ENCODE results near the gene HDAC7. TPM values are rescaled to one million over a fixed set of nuclear protein-coding genes. Genes with fewer than 3 reads are reported as not detected.

The HDAC7 gene
- 67.9 TPM for total RNA-seq (ENCODE audit: unreplicated experiment)
- long read RNA-seq, partial matches to known transcripts, result 2 of 2 reads
- long read RNA-seq, other reads (novel, unspliced or antisense), result 0 of 2 reads

DNA sequence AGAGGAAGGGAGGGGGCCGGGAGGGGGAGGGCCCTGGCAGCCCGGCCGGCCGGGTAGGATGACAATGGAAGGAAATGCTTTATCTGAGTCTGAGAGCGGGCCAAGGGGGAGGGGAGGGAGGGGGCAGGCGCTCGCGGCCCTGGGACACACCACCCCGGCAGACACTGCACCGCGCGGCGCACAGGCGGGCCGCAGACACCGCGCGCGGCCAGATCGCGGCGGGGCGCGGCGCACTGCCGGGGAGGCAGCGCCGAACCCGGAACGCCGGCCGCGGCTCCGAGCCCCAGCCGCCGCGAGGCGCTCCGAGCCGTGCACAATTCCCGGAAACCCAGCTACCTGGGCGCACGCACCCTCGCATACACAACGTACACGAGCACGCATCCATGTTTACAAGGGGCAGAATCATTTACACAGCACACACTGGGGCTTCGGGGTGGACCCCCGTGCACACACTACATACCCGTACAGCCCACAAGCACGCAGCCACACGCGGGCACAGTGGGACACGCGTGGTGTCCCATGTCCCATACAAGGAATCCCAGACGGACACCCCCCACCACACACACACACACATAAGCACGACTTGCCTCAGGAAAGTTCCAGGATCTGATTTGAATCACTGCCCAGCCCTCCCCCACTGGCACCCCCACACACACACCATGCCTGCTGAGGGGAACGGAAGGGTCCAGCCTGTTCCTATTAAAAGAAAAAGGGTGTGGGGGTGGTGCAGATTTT, at the start of gene HDAC7:
Gene HDAC7 (minus strand): TSS at position 8 of the 735 bp plus-strand sequence. CDS start 118 bp downstream, outside the sequence.
- H3K4me3 Mint-ChIP-seq (ENCODE audit: unreplicated experiment), result peak within 1 kb of the TSS; percentile 91
- H3K4me1 Mint-ChIP-seq (ENCODE audit: low read depth, unreplicated experiment), result peaks cover 24% of the 10 kb centered on the region
- H3K27me3 Mint-ChIP-seq (ENCODE audit: unreplicated experiment), result peaks cover 18% of the 10 kb centered on the region
- DNase-seq, result peak; percentile 80
- peak within 1 kb of the TSS; percentile 90 for H3K27ac Mint-ChIP-seq (ENCODE audit: unreplicated experiment)
- peaks cover 16% of the 10 kb centered on the region for H3K9me3 Mint-ChIP-seq (ENCODE audit: unreplicated experiment)
- no peaks in the 10 kb centered on the region for H3K36me3 Mint-ChIP-seq (ENCODE audit: unreplicated experiment)
- TF ChIP-seq, protein P1, sequence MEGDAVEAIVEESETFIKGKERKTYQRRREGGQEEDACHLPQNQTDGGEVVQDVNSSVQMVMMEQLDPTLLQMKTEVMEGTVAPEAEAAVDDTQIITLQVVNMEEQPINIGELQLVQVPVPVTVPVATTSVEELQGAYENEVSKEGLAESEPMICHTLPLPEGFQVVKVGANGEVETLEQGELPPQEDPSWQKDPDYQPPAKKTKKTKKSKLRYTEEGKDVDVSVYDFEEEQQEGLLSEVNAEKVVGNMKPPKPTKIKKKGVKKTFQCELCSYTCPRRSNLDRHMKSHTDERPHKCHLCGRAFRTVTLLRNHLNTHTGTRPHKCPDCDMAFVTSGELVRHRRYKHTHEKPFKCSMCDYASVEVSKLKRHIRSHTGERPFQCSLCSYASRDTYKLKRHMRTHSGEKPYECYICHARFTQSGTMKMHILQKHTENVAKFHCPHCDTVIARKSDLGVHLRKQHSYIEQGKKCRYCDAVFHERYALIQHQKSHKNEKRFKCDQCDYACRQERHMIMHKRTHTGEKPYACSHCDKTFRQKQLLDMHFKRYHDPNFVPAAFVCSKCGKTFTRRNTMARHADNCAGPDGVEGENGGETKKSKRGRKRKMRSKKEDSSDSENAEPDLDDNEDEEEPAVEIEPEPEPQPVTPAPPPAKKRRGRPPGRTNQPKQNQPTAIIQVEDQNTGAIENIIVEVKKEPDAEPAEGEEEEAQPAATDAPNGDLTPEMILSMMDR (IDR thresholded peaks at IDR 0.05; ENCODE audit: partially characterized antibody, unreplicated experiment), result no peak

DNA sequence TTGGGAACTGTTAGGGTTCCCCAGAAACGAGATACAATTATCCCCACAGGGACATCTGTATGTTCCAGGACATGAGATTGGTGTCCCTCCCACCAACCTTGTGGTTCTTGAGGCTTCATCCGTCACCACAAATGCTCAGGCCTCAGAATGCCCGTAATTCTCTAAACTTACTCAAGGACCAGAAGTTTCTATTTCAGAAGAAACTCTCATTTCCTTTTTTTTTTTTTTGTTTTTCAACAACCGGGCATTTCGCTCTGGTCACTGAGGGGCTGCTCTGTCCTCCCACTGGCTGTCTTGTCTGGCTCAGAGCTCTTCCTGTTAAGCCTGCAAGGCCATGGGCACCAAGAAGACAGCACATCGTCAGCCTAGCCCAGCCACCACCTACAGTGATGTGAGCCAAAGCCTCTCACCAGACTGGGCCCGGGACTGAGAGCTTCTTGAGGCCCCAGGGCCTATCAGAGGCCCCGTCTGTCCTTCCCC, 48.9 kb upstream of the HDAC7 start:
- peaks cover 4% of the 10 kb centered on the region for H3K9me3 Mint-ChIP-seq (ENCODE audit: unreplicated experiment)
- TF ChIP-seq, protein P1 (IDR thresholded peaks at IDR 0.05; ENCODE audit: partially characterized antibody, unreplicated experiment), result no peak
- peaks cover 2% of the 10 kb centered on the region for H3K27me3 Mint-ChIP-seq (ENCODE audit: unreplicated experiment)
- no peak overlapping the region for H3K4me3 Mint-ChIP-seq (ENCODE audit: unreplicated experiment)
- no peaks in the 10 kb centered on the region for H3K4me1 Mint-ChIP-seq (ENCODE audit: low read depth, unreplicated experiment)
- no peak for DNase-seq
- no peaks in the 10 kb centered on the region for H3K36me3 Mint-ChIP-seq (ENCODE audit: unreplicated experiment)
- H3K27ac Mint-ChIP-seq (ENCODE audit: unreplicated experiment), result no peak overlapping the region

DNA sequence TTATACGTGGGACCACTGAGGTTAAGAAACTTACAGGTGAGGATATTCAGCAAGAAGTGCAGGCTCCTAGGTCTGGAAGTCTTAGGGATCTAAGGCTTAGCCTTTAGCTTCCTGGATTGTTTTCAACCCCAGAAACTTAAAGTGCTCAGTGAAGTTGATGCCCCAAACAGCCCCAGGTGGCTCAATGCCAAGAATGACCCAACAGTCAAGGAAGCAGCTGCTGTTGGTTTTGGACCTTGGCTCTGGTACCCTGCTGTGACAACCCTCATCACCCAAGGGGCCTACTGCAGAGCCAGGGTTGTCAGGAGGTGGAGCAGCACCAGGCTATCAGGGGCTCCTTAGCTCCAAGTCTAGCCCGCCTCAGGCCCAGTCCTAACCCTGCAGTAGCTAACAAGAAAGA, 48.3 kb upstream of the HDAC7 start:
- no peak overlapping the region for H3K27ac Mint-ChIP-seq (ENCODE audit: unreplicated experiment)
- no peak for DNase-seq
- no peak overlapping the region for H3K4me3 Mint-ChIP-seq (ENCODE audit: unreplicated experiment)
- TF ChIP-seq, protein P1 (IDR thresholded peaks at IDR 0.05; ENCODE audit: partially characterized antibody, unreplicated experiment), result no peak
- H3K4me1 Mint-ChIP-seq (ENCODE audit: low read depth, unreplicated experiment), result no peaks in the 10 kb centered on the region
- no peaks in the 10 kb centered on the region for H3K36me3 Mint-ChIP-seq (ENCODE audit: unreplicated experiment)
- H3K27me3 Mint-ChIP-seq (ENCODE audit: unreplicated experiment), result peaks cover 2% of the 10 kb centered on the region
- H3K9me3 Mint-ChIP-seq (ENCODE audit: unreplicated experiment), result peaks cover 4% of the 10 kb centered on the region

DNA sequence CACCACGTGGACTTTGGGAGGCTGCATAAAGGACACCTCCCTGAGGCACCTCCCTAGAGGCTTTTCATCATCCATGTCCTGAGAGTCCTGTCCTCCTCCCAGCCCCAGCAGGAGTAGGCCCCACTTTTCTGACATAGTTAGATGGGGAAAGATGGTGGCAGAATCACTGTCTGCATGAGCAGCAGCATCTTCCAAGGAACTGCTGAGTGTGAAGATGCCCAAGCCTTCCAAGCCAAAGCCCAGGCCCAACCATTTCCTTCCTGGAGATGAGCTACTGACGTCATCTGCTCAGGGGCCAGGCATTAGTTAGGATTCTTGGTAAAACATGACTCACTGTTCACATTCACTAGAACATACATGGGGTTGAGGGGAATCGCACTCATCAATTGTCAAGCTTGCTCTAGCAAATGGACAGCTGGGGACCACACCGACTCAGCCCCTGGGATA, 47.8 kb upstream of the HDAC7 start:
- no peaks in the 10 kb centered on the region for H3K36me3 Mint-ChIP-seq (ENCODE audit: unreplicated experiment)
- H3K9me3 Mint-ChIP-seq (ENCODE audit: unreplicated experiment), result peaks cover 4% of the 10 kb centered on the region
- no peak for DNase-seq
- H3K27me3 Mint-ChIP-seq (ENCODE audit: unreplicated experiment), result peaks cover 1% of the 10 kb centered on the region
- no peaks in the 10 kb centered on the region for H3K4me1 Mint-ChIP-seq (ENCODE audit: low read depth, unreplicated experiment)
- H3K4me3 Mint-ChIP-seq (ENCODE audit: unreplicated experiment), result no peak overlapping the region
- TF ChIP-seq, protein P1 (IDR thresholded peaks at IDR 0.05; ENCODE audit: partially characterized antibody, unreplicated experiment), result no peak
- no peak overlapping the region for H3K27ac Mint-ChIP-seq (ENCODE audit: unreplicated experiment)

DNA sequence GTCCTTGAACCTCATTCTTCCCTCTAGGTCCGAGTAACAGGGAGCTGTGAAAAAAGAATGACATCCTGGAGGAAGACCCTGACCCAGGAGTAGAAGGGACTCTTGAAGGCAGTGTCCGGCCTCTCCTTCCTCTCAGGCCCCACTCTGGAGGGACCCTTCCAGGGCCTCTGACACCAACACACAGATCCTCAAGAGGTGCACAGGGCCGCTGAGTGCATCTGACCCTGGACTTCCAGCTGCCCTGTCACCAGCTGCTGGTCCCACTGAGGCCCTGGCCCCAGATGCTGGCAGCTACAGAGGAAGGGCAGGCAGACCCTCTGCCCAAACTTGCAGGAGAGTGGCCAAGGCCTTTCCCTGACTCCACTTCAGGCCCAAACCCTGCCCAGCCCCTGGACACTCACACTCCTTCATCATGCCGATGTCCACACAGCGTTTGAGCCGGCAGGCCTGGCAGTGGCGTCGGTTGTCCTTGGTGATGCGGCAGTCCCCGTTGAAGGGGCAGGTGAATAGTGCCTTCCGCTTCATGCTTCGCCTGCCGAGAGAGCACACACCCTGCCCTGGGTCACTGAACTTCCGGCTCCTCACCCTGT, 45.0 kb upstream of the HDAC7 start:
- DNase-seq, result no peak
- Mint-ChIP-seq H3K27ac (ENCODE audit: unreplicated experiment) (no peak overlapping the region), H3K9me3 (ENCODE audit: unreplicated experiment) (peaks cover 4% of the 10 kb centered on the region), H3K36me3 (ENCODE audit: unreplicated experiment) (no peaks in the 10 kb centered on the region), H3K4me1 (ENCODE audit: low read depth, unreplicated experiment) (no peaks in the 10 kb centered on the region), H3K27me3 (ENCODE audit: unreplicated experiment) (no peaks in the 10 kb centered on the region), H3K4me3 (ENCODE audit: unreplicated experiment) (no peak overlapping the region)
- TF ChIP-seq, protein P1 (IDR thresholded peaks at IDR 0.05; ENCODE audit: partially characterized antibody, unreplicated experiment), result no peak

All from glutamatergic neuron (in vitro differentiated cells).